Umbilical cord (tissue), 2 donors: ENCODE measurements around the gene EFS. TPM values are rescaled to one million over a fixed set of nuclear protein-coding genes. Genes with fewer than 3 reads are reported as not detected.

Experiments used
- DNase-seq: peaks from one replicate; pipeline ENCODE4 v3.0.0-alpha.2; 2015; ENCODE audit warnings: low spot score
- total RNA-seq: library from RNA; depleted of rRNA; stranded (reverse); fragments of >200 nt; gene quantifications from one replicate; pipeline ENCODE4 v1.2.3, GENCODE V29; 2014; ENCODE audit warnings: low replicate concordance; ENCODE audit not compliant: insufficient read depth

EFS gene
- total RNA-seq, 1 donor from 2014 or later: 12.5 TPM

GRCh38 chr14:23358042-23358441, 6.9 kb downstream of the EFS start:
- no peak for DNase-seq

- DNase-seq: no peak
Measured at GRCh38 chr14:23357261-23357660, 7.7 kb downstream of the EFS start.

- DNase-seq: no peak
Measured at GRCh38 chr14:23356662-23357061, 8.3 kb downstream of the EFS start.

- no peak for DNase-seq
Measured at GRCh38 chr14:23355871-23356435, 9.0 kb downstream of the EFS start.

GRCh38 chr14:23354990-23355389, 10.0 kb downstream of the EFS start:
- DNase-seq: no peak

- no peak for DNase-seq
Measured at GRCh38 chr14:23353433-23353780, 11.6 kb downstream of the EFS start.

- peak; percentile 96 for DNase-seq
Measured at GRCh38 chr14:23352506-23353432, 12.2 kb downstream of the EFS start, which contains the start of gene SLC22A17. Gene SLC22A17 (minus strand): TSS chr14:23352887.

GRCh38 chr14:23351681-23352505, 13.1 kb downstream of the EFS start:
- DNase-seq: peak; percentile 19

GRCh38 chr14:23349156-23349845, 15.7 kb downstream of the EFS start:
- DNase-seq: no peak

GRCh38 chr14:23348297-23348655, 16.7 kb downstream of the EFS start:
- DNase-seq: no peak

- DNase-seq: no peak
Measured at GRCh38 chr14:23347406-23348296, 17.3 kb downstream of the EFS start.

- no peak for DNase-seq
Measured at GRCh38 chr14:23346693-23347405, 18.1 kb downstream of the EFS start.

GRCh38 chr14:23345987-23346692, 18.8 kb downstream of the EFS start:
- no peak for DNase-seq

- no peak for DNase-seq
Measured at GRCh38 chr14:23344481-23344880, 20.5 kb downstream of the EFS start.

- DNase-seq: no peak
Measured at GRCh38 chr14:23339506-23340268, 25.3 kb downstream of the EFS start.

- DNase-seq: no peak
Measured at GRCh38 chr14:23335623-23336022, 29.3 kb downstream of the EFS start.

GRCh38 chr14:23327947-23328744, 36.8 kb downstream of the EFS start:
- DNase-seq: peak; percentile 86
